Stimulated activated effector memory CD8-positive, alpha-beta T cell treated with anti-CD3 and anti-CD28 coated beads, Interleukin-12 subunit alpha, Interleukin-12 subunit beta, amount 100 ng/mL, for 72 hours (primary cell): ENCODE results near the gene POU2AF2.
"Not testable (repeated sequence)": the region's sequence is repeated elsewhere in the genome, so short reads cannot be mapped to it uniquely, and the experiment has no call there.

Experiments
- ATAC-seq: fragments of 150-1000 bp; cut with Tn5 transposase; 2 replicates; pipeline ENCODE4 v1.10.0; 2021
- DNase-seq, 2 donors: peaks; one replicate each; pipeline ENCODE4 v3.0.0; 2021 to 2022; ENCODE audit warnings: low spot score in 2 of 2
- H3K27ac Mint-ChIP-seq: one replicate; pipeline ENCODE4 v1.8.0; 2022; ENCODE audit warnings: mild to moderate bottlenecking, mixed read lengths
- H3K36me3 Mint-ChIP-seq: one replicate; pipeline ENCODE4 v1.8.0; 2022; ENCODE audit warnings: mild to moderate bottlenecking, mixed read lengths
- H3K4me1 Mint-ChIP-seq: one replicate; pipeline ENCODE4 v1.8.0; 2022; ENCODE audit warnings: mixed read lengths
- H3K4me3 Mint-ChIP-seq: one replicate; pipeline ENCODE4 v1.8.0; 2022; ENCODE audit warnings: mild to moderate bottlenecking, mixed read lengths
- H3K9me3 Mint-ChIP-seq: one replicate; pipeline ENCODE4 v1.8.0; 2022; ENCODE audit warnings: mixed read lengths

POU2AF2 gene

GRCh38 chr11:111245425-111245824, at the start of gene POU2AF2:
POU2AF2 (plus strand) TSS chr11:111245725; CDS start chr11:111245854, 129 bp downstream.
- H3K4me1 Mint-ChIP-seq = no peaks in the 10 kb centered on the region
- H3K9me3 Mint-ChIP-seq = no peaks in the 10 kb centered on the region
- H3K36me3 Mint-ChIP-seq = no peaks in the 10 kb centered on the region
- no peak within 1 kb of the TSS for H3K4me3 Mint-ChIP-seq
- DNase-seq (no peak), ATAC-seq (no peak)
- H3K27ac Mint-ChIP-seq = no peak within 1 kb of the TSS

- H3K36me3 Mint-ChIP-seq = no peaks in the 10 kb centered on the region
- H3K27ac Mint-ChIP-seq = no peak overlapping the region
- DNase-seq = no peak
- no peaks in the 10 kb centered on the region for H3K9me3 Mint-ChIP-seq
- H3K4me3 Mint-ChIP-seq = no peak overlapping the region
- H3K4me1 Mint-ChIP-seq = no peaks in the 10 kb centered on the region
- ATAC-seq = no peak
Observed at GRCh38 chr11:111200010-111200534, 45.5 kb upstream of the POU2AF2 start.

- Mint-ChIP-seq H3K4me1 (no peaks in the 10 kb centered on the region), H3K9me3 (no peaks in the 10 kb centered on the region), H3K36me3 (no peaks in the 10 kb centered on the region), H3K4me3 (no peak overlapping the region), H3K27ac (no peak overlapping the region)
- DNase-seq = no peak
- no peak for ATAC-seq
Observed at GRCh38 chr11:111204211-111204610, 41.3 kb upstream of the POU2AF2 start.

- DNase-seq = no peak
- no peaks in the 10 kb centered on the region for H3K36me3 Mint-ChIP-seq
- ATAC-seq = peak; percentile 49
- no peak overlapping the region for H3K27ac Mint-ChIP-seq
- no peaks in the 10 kb centered on the region for H3K4me1 Mint-ChIP-seq
- H3K9me3 Mint-ChIP-seq = no peaks in the 10 kb centered on the region
- H3K4me3 Mint-ChIP-seq = no peak overlapping the region
Observed at GRCh38 chr11:111205632-111206385, 39.7 kb upstream of the POU2AF2 start.

GRCh38 chr11:111206472-111206871, 39.1 kb upstream of the POU2AF2 start:
- Mint-ChIP-seq H3K36me3 (no peaks in the 10 kb centered on the region), H3K9me3 (no peaks in the 10 kb centered on the region), H3K4me1 (no peaks in the 10 kb centered on the region), H3K4me3 (no peak overlapping the region), H3K27ac (no peak overlapping the region)
- ATAC-seq (no peak), DNase-seq (no peak)

- H3K27ac Mint-ChIP-seq = no peak overlapping the region
- no peaks in the 10 kb centered on the region for H3K4me1 Mint-ChIP-seq
- H3K36me3 Mint-ChIP-seq = no peaks in the 10 kb centered on the region
- no peak overlapping the region for H3K4me3 Mint-ChIP-seq
- DNase-seq (no peak), ATAC-seq (no peak)
- no peaks in the 10 kb centered on the region for H3K9me3 Mint-ChIP-seq
Observed at GRCh38 chr11:111207213-111207612, 38.3 kb upstream of the POU2AF2 start.

GRCh38 chr11:111209543-111210355, 35.8 kb upstream of the POU2AF2 start:
- Mint-ChIP-seq H3K4me3 (no peak overlapping the region), H3K27ac (no peak overlapping the region), H3K36me3 (no peaks in the 10 kb centered on the region), H3K9me3 (no peaks in the 10 kb centered on the region), H3K4me1 (no peaks in the 10 kb centered on the region)
- no peak for ATAC-seq
- DNase-seq = no peak

GRCh38 chr11:111213256-111213655, 32.3 kb upstream of the POU2AF2 start:
- no peak for ATAC-seq
- no peak for DNase-seq

GRCh38 chr11:111220721-111221120, 24.8 kb upstream of the POU2AF2 start:
- H3K4me1 Mint-ChIP-seq = peaks cover 12% of the 10 kb centered on the region
- ATAC-seq (no peak), DNase-seq (no peak)
- H3K36me3 Mint-ChIP-seq = no peaks in the 10 kb centered on the region
- H3K27ac Mint-ChIP-seq = no peak overlapping the region
- H3K4me3 Mint-ChIP-seq = no peak overlapping the region
- H3K9me3 Mint-ChIP-seq = no peaks in the 10 kb centered on the region

More at GRCh38 chr11:111213256-111213655, 32.3 kb upstream of the POU2AF2 start:
- Mint-ChIP-seq H3K36me3 (no peaks in the 10 kb centered on the region), H3K4me3 (no peak overlapping the region), H3K4me1 (no peaks in the 10 kb centered on the region), H3K9me3 (no peaks in the 10 kb centered on the region), H3K27ac (no peak overlapping the region)

- H3K9me3 Mint-ChIP-seq = no peaks in the 10 kb centered on the region
- peaks cover 12% of the 10 kb centered on the region for H3K4me1 Mint-ChIP-seq
- no peak for DNase-seq
- H3K27ac Mint-ChIP-seq = no peak overlapping the region
- no peaks in the 10 kb centered on the region for H3K36me3 Mint-ChIP-seq
- no peak overlapping the region for H3K4me3 Mint-ChIP-seq
- ATAC-seq = no peak
Observed at GRCh38 chr11:111221208-111221607, 24.3 kb upstream of the POU2AF2 start.

GRCh38 chr11:111221936-111222335, 23.6 kb upstream of the POU2AF2 start:
- not testable (repeated sequence) for H3K9me3 Mint-ChIP-seq, H3K27ac Mint-ChIP-seq

GRCh38 chr11:111222821-111223455, 22.6 kb upstream of the POU2AF2 start:
- H3K27ac Mint-ChIP-seq = peak overlapping the region; percentile 33
- H3K36me3 Mint-ChIP-seq = not testable (repeated sequence)

More at GRCh38 chr11:111221936-111222335, 23.6 kb upstream of the POU2AF2 start:
- H3K4me3 Mint-ChIP-seq, H3K36me3 Mint-ChIP-seq, ATAC-seq, DNase-seq: not testable (repeated sequence)
- H3K4me1 Mint-ChIP-seq = peaks cover 12% of the 10 kb centered on the region

GRCh38 chr11:111225881-111226280, 19.6 kb upstream of the POU2AF2 start:
- H3K9me3 Mint-ChIP-seq = no peaks in the 10 kb centered on the region
- DNase-seq (no peak), ATAC-seq (no peak)
- no peaks in the 10 kb centered on the region for H3K36me3 Mint-ChIP-seq
- no peak overlapping the region for H3K27ac Mint-ChIP-seq
- H3K4me1 Mint-ChIP-seq = peaks cover 19% of the 10 kb centered on the region
- H3K4me3 Mint-ChIP-seq = no peak overlapping the region

More at GRCh38 chr11:111222821-111223455, 22.6 kb upstream of the POU2AF2 start:
- peaks cover 12% of the 10 kb centered on the region for H3K4me1 Mint-ChIP-seq
- not testable (repeated sequence) for ATAC-seq, DNase-seq, H3K9me3 Mint-ChIP-seq
- H3K4me3 Mint-ChIP-seq = peak overlapping the region; percentile 64

GRCh38 chr11:111229604-111230003, 15.9 kb upstream of the POU2AF2 start:
- Mint-ChIP-seq H3K9me3 (no peaks in the 10 kb centered on the region), H3K4me1 (peaks cover 7% of the 10 kb centered on the region), H3K36me3 (no peaks in the 10 kb centered on the region), H3K27ac (no peak overlapping the region), H3K4me3 (no peak overlapping the region)
- DNase-seq (no peak), ATAC-seq (no peak)

- Mint-ChIP-seq H3K4me1 (peaks cover 7% of the 10 kb centered on the region), H3K4me3 (peak overlapping the region; percentile 37), H3K36me3 (no peaks in the 10 kb centered on the region), H3K9me3 (no peaks in the 10 kb centered on the region), H3K27ac (no peak overlapping the region)
- ATAC-seq = peak; percentile 49
- no peak for DNase-seq
Observed at GRCh38 chr11:111230122-111230465, 15.4 kb upstream of the POU2AF2 start.
